GM23338 (cell line): ENCODE data around the gene AP1S1. TPM values are rescaled to one million over a fixed set of nuclear protein-coding genes. Genes with fewer than 3 reads are reported as not detected.

ENCODE experiments used
- ATAC-seq: fragments of 200-7000 bp; cut with Tn5 transposase; 3 replicates; pipeline ENCODE4 v1.9.1; 2020
- DNase-seq: peaks from one replicate; pipeline ENCODE4 v3.0.0-alpha.2; 2015; ENCODE audit warnings: low spot score
- H2AFZ ChIP-seq: fragments of 200-600 bp; sonication (generic); 2 replicates; pipeline ENCODE4 v1.8.0; 2016; ENCODE audit warnings: antibody characterized with exemption, mild to moderate bottlenecking, moderate library complexity
- H3F3A ChIP-seq: fragments of 200-600 bp; sonication (generic); replicated peaks from 2 replicates; pipeline ENCODE4 v1.8.0; 2017; ENCODE audit warnings: antibody characterized with exemption, mixed run types, low read depth
- H3K27ac ChIP-seq: fragments of 200-600 bp; sonication (generic); 2 replicates; pipeline ENCODE4 v1.6.1; 2016; ENCODE audit warnings: low read depth
- H3K27me3 ChIP-seq: fragments of 200-600 bp; sonication (generic); 2 replicates; pipeline ENCODE4 v1.8.0; 2016; ENCODE audit warnings: mild to moderate bottlenecking, mixed run types, moderate library complexity; ENCODE audit not compliant: insufficient read depth
- H3K36me3 ChIP-seq: fragments of 200-600 bp; sonication (generic); 2 replicates; pipeline ENCODE4 v1.8.0; 2016; ENCODE audit warnings: mild to moderate bottlenecking; ENCODE audit not compliant: insufficient read depth
- H3K4me1 ChIP-seq: fragments of 200-600 bp; sonication (generic); 2 replicates; pipeline ENCODE4 v1.8.0; 2016; ENCODE audit warnings: mild to moderate bottlenecking, moderate library complexity; ENCODE audit not compliant: insufficient read depth
- H3K4me2 ChIP-seq: fragments of 200-600 bp; sonication (generic); 2 replicates; pipeline ENCODE4 v1.7.1; 2017; ENCODE audit warnings: mixed run types
- H3K4me3 ChIP-seq: fragments of 200-600 bp; sonication (generic); 2 replicates; pipeline ENCODE4 v1.6.1; 2016; ENCODE audit warnings: mixed run types
- H3K79me2 ChIP-seq: fragments of 200-600 bp; sonication (generic); replicated peaks from 2 replicates; pipeline ENCODE4 v1.8.0; 2017; ENCODE audit warnings: mild to moderate bottlenecking; ENCODE audit not compliant: insufficient read depth
- H3K9me2 ChIP-seq: fragments of 200-600 bp; sonication (generic); 2 replicates; pipeline ENCODE4 v1.8.0; 2017; ENCODE audit not compliant: insufficient read depth
- H4K20me1 ChIP-seq: fragments of 200-600 bp; sonication (generic); replicated peaks from 2 replicates; pipeline ENCODE4 v1.8.0; 2017; ENCODE audit warnings: mild to moderate bottlenecking; ENCODE audit not compliant: insufficient read depth
- H3K27ac Mint-ChIP-seq: 2 replicates; pipeline ENCODE4 v1.8.0; 2020; ENCODE audit warnings: inconsistent platforms, mild to moderate bottlenecking, moderate library complexity, mixed read lengths
- H3K27me3 Mint-ChIP-seq: 3 replicates; pipeline ENCODE4 v1.8.0; 2022; ENCODE audit warnings: low read depth, mild to moderate bottlenecking, moderate library complexity, mixed read lengths, inconsistent platforms; ENCODE audit not compliant: insufficient read depth, poor library complexity
- H3K36me3 Mint-ChIP-seq: 3 replicates; pipeline ENCODE4 v1.8.0; 2021; ENCODE audit warnings: low read depth, mild to moderate bottlenecking, inconsistent platforms, moderate library complexity, mixed read lengths
- H3K4me1 Mint-ChIP-seq: 3 replicates; pipeline ENCODE4 v1.8.0; 2020; ENCODE audit warnings: mild to moderate bottlenecking, inconsistent platforms, mixed read lengths
- H3K4me3 Mint-ChIP-seq: 3 replicates; pipeline ENCODE4 v1.8.0; 2021; ENCODE audit warnings: moderate library complexity, mild to moderate bottlenecking, inconsistent platforms, mixed read lengths
- H3K9me3 Mint-ChIP-seq: 3 replicates; pipeline ENCODE4 v1.8.0; 2020; ENCODE audit warnings: moderate library complexity, mild to moderate bottlenecking, inconsistent platforms, mixed read lengths
- CREB1 ChIP-seq: fragments of 250-450 bp; sonication (Bioruptor Pico); IDR thresholded peaks from 2 replicates; pipeline ENCODE4 v1.5.0; 2020; ENCODE audit warnings: low read depth, mild to moderate bottlenecking, moderate library complexity
- STAT1 ChIP-seq: IDR thresholded peaks from one replicate; pipeline ENCODE4 v1.6.1; 2016; ENCODE audit warnings: antibody characterized with exemption; ENCODE audit not compliant: unreplicated experiment
- polyA plus RNA-seq: library from polyadenylated mRNA; unstranded; fragments of >200 nt; fragmentation: Nextera tagmentation; extraction: Ambion mirVana; gene quantifications from 2 replicates; pipeline ENCODE4 v1.2.1, GENCODE V29; 2016
- total RNA-seq: library from RNA; depleted of rRNA; stranded (reverse); fragments of >200 nt; shearing (Covaris generic); gene quantifications from 2 replicates; pipeline ENCODE4 v1.2.3, GENCODE V29; 2014
- TF ChIP-seq, protein P1 (sequence below): IDR thresholded peaks from one replicate; pipeline ENCODE4 v1.6.1; 2018; ENCODE audit warnings: antibody characterized with exemption; ENCODE audit not compliant: unreplicated experiment
- TF ChIP-seq, protein P2 (sequence below): fragments of 250-450 bp; sonication (Bioruptor Pico); IDR thresholded peaks from 2 replicates; pipeline ENCODE4 v1.5.0; 2020; ENCODE audit warnings: mild to moderate bottlenecking, moderate library complexity
- TF ChIP-seq, protein P3 (sequence below), 2 experiments: fragments of 200-600 bp in 1 of 2; sonication (generic) in 1 of 2; conservative IDR thresholded peaks; 2 replicates each; pipeline versions ENCODE4 v1.5.1 to v1.6.1; 2016 to 2017; ENCODE audit warnings: antibody characterized with exemption in 2 of 2, low read depth in 2 of 2, mild to moderate bottlenecking in 2 of 2, moderate library complexity in 1 of 2

Gene AP1S1
- total and polyA plus RNA-seq, 2 experiments from 2014 or later, result 11.5 to 60.6 TPM

DNA sequence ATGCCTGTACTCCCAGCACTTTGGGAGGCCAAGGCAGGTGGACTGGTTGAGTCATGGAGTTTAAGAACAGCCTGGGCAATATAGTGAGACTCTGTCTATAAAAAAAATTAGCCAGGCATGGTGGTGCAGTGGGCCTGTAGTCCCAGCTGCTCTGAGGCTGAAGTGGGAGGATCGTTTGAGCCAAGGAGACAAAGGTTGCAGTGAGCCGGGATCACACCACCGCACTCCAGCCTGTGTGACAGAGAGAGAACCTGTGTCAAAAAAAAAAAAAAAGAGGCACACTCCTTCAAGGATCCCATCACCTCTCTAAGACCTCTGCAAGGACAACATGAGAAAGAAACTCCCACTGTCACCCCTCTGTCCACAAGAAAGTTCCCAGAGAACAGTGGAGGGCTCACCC is 21.4 kb downstream of the AP1S1 start:
- Histone ChIP-seq H4K20me1 (peaks cover under 1% of the 10 kb centered on the region; the same call in 1 of the 2 replicates), H3F3A (peaks cover 20% of the 10 kb centered on the region), H3K27me3 (peaks cover 100% of the 10 kb centered on the region), H2AFZ (no peak overlapping the region), H3K4me3 (no peak overlapping the region), H3K79me2 (no peaks in the 10 kb centered on the region), H3K9me2 (no peaks in the 10 kb centered on the region), H3K27ac (no peak overlapping the region), H3K4me2 (no peak overlapping the region), H3K36me3 (no peaks in the 10 kb centered on the region; the same call in 1 of the 2 replicates), H3K4me1 (peaks cover 24% of the 10 kb centered on the region)
- H3K27ac Mint-ChIP-seq, result no peak overlapping the region
- peak overlapping the region; percentile 74; the same call in 1 of the 3 replicates for H3K4me3 Mint-ChIP-seq
- ATAC-seq (no peak), DNase-seq (no peak)
- peaks cover 94% of the 10 kb centered on the region for H3K27me3 Mint-ChIP-seq
- TF ChIP-seq, protein P1, sequence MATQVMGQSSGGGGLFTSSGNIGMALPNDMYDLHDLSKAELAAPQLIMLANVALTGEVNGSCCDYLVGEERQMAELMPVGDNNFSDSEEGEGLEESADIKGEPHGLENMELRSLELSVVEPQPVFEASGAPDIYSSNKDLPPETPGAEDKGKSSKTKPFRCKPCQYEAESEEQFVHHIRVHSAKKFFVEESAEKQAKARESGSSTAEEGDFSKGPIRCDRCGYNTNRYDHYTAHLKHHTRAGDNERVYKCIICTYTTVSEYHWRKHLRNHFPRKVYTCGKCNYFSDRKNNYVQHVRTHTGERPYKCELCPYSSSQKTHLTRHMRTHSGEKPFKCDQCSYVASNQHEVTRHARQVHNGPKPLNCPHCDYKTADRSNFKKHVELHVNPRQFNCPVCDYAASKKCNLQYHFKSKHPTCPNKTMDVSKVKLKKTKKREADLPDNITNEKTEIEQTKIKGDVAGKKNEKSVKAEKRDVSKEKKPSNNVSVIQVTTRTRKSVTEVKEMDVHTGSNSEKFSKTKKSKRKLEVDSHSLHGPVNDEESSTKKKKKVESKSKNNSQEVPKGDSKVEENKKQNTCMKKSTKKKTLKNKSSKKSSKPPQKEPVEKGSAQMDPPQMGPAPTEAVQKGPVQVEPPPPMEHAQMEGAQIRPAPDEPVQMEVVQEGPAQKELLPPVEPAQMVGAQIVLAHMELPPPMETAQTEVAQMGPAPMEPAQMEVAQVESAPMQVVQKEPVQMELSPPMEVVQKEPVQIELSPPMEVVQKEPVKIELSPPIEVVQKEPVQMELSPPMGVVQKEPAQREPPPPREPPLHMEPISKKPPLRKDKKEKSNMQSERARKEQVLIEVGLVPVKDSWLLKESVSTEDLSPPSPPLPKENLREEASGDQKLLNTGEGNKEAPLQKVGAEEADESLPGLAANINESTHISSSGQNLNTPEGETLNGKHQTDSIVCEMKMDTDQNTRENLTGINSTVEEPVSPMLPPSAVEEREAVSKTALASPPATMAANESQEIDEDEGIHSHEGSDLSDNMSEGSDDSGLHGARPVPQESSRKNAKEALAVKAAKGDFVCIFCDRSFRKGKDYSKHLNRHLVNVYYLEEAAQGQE, result no peak
- TF ChIP-seq, protein P2, sequence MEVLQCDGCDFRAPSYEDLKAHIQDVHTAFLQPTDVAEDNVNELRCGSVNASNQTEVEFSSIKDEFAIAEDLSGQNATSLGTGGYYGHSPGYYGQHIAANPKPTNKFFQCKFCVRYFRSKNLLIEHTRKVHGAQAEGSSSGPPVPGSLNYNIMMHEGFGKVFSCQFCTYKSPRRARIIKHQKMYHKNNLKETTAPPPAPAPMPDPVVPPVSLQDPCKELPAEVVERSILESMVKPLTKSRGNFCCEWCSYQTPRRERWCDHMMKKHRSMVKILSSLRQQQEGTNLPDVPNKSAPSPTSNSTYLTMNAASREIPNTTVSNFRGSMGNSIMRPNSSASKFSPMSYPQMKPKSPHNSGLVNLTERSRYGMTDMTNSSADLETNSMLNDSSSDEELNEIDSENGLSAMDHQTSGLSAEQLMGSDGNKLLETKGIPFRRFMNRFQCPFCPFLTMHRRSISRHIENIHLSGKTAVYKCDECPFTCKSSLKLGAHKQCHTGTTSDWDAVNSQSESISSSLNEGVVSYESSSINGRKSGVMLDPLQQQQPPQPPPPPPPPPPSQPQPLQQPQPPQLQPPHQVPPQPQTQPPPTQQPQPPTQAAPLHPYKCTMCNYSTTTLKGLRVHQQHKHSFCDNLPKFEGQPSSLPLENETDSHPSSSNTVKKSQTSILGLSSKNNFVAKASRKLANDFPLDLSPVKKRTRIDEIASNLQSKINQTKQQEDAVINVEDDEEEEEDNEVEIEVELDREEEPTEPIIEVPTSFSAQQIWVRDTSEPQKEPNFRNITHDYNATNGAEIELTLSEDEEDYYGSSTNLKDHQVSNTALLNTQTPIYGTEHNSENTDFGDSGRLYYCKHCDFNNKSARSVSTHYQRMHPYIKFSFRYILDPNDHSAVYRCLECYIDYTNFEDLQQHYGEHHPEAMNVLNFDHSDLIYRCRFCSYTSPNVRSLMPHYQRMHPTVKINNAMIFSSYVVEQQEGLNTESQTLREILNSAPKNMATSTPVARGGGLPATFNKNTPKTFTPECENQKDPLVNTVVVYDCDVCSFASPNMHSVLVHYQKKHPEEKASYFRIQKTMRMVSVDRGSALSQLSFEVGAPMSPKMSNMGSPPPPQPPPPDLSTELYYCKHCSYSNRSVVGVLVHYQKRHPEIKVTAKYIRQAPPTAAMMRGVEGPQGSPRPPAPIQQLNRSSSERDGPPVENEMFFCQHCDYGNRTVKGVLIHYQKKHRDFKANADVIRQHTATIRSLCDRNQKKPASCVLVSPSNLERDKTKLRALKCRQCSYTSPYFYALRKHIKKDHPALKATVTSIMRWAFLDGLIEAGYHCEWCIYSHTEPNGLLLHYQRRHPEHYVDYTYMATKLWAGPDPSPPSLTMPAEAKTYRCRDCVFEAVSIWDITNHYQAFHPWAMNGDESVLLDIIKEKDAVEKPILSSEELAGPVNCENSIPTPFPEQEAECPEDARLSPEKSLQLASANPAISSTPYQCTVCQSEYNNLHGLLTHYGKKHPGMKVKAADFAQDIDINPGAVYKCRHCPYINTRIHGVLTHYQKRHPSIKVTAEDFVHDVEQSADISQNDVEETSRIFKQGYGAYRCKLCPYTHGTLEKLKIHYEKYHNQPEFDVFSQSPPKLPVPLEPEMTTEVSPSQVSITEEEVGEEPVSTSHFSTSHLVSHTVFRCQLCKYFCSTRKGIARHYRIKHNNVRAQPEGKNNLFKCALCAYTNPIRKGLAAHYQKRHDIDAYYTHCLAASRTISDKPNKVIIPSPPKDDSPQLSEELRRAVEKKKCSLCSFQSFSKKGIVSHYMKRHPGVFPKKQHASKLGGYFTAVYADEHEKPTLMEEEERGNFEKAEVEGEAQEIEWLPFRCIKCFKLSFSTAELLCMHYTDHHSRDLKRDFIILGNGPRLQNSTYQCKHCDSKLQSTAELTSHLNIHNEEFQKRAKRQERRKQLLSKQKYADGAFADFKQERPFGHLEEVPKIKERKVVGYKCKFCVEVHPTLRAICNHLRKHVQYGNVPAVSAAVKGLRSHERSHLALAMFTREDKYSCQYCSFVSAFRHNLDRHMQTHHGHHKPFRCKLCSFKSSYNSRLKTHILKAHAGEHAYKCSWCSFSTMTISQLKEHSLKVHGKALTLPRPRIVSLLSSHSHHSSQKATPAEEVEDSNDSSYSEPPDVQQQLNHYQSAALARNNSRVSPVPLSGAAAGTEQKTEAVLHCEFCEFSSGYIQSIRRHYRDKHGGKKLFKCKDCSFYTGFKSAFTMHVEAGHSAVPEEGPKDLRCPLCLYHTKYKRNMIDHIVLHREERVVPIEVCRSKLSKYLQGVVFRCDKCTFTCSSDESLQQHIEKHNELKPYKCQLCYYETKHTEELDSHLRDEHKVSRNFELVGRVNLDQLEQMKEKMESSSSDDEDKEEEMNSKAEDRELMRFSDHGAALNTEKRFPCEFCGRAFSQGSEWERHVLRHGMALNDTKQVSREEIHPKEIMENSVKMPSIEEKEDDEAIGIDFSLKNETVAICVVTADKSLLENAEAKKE (CRISPR knock-in tag), result no peak
- TF ChIP-seq STAT1 (no peak), CREB1 (CRISPR knock-in tag) (no peak)
- TF ChIP-seq, protein P3, sequence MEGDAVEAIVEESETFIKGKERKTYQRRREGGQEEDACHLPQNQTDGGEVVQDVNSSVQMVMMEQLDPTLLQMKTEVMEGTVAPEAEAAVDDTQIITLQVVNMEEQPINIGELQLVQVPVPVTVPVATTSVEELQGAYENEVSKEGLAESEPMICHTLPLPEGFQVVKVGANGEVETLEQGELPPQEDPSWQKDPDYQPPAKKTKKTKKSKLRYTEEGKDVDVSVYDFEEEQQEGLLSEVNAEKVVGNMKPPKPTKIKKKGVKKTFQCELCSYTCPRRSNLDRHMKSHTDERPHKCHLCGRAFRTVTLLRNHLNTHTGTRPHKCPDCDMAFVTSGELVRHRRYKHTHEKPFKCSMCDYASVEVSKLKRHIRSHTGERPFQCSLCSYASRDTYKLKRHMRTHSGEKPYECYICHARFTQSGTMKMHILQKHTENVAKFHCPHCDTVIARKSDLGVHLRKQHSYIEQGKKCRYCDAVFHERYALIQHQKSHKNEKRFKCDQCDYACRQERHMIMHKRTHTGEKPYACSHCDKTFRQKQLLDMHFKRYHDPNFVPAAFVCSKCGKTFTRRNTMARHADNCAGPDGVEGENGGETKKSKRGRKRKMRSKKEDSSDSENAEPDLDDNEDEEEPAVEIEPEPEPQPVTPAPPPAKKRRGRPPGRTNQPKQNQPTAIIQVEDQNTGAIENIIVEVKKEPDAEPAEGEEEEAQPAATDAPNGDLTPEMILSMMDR (conservative IDR thresholded peaks at IDR 0.05; ENCODE audit: low read depth in 2 of 2), result no peak
- peaks cover 4% of the 10 kb centered on the region; the same call in 2 of the 3 replicates for H3K9me3 Mint-ChIP-seq
- peaks cover 31% of the 10 kb centered on the region for H3K4me1 Mint-ChIP-seq
- no peaks in the 10 kb centered on the region; the same call in 2 of the 3 replicates for H3K36me3 Mint-ChIP-seq
